ENCODE data around the gene NLE1. TPM values are rescaled to one million over a fixed set of nuclear protein-coding genes. Genes with fewer than 3 reads are reported as not detected.
"Not testable (repeated sequence)": the region's sequence is repeated elsewhere in the genome, so short reads cannot be mapped to it uniquely, and the experiment has no call there.

The NLE1 gene
- total and polyA plus RNA-seq, 2 donors: 4.9 to 11.2 TPM

DNA sequence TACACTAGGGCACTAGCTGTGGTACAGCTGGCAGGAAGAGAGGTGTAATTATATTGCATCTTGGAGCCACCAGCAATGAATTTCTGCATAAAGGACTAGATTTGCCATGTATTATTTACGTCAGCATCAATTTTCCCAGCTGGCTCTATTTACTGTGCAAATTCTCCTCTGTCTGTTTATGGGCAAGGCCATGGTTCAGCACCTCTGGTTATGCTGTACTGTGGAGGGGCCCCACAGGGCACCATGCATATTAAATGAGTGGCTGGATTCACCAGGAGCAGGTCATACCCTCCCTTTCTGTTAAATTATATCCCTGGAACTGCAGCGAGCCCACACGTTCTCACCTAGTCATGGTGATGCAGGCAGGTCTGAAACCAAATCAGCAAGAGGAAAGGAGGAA is 42.2 kb downstream of the NLE1 start:
- Histone ChIP-seq H3K27ac (ENCODE audit: low read depth in 1 of 2, low read length in 1 of 2) (no peak overlapping the region), H3K4me1 (ENCODE audit: control insufficient read depth in 2 of 2, insufficient read depth in 2 of 2, low read length in 2 of 2) (no peaks in the 10 kb centered on the region), H3K9me3 (ENCODE audit: control insufficient read depth in 2 of 2, insufficient read depth in 1 of 2, low read length in 1 of 2) (no peaks in the 10 kb centered on the region), H3K4me3 (ENCODE audit: low read length in 2 of 2) (no peak overlapping the region), H3K36me3 (ENCODE audit: control insufficient read depth in 2 of 2, insufficient read depth in 2 of 2, low read length in 1 of 2) (peaks cover 32 to 40% of the 10 kb centered on the region in 2 donors), H3K27me3 (ENCODE audit: control insufficient read depth in 2 of 2, insufficient read depth in 1 of 2, low read length in 1 of 2) (no peaks in the 10 kb centered on the region)
- WGBS: over 99% methylated on average over 3 of the region's 3 CpGs
- no peak for DNase-seq (ENCODE audit: low read depth in 6 of 9, low spot score in 9 of 9)

DNA sequence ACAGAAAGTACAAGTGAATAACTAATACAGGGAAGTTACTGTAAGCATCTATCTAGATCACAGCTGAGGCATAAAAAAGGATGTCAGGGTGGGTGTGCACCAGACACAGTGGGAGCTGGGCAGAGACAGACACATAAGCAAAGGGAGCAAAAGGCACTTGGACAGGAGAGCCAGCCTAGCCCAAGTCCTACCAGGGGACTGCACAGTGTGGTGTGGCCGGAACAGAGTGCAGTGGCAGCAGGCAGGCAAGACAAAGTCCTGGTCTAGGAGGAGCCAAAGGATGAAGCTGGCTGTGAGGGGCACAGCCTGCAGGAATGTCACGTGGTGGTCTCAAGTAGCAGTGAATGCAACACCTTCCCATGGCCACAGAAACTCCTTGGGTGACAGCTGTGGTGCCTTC is 44.3 kb downstream of the NLE1 start:
- WGBS: 100% methylated on average over 2 of the region's 2 CpGs
- no peaks in the 10 kb centered on the region for H3K9me3 ChIP-seq (ENCODE audit: control insufficient read depth in 2 of 2, insufficient read depth in 1 of 2, low read length in 1 of 2)

DNA sequence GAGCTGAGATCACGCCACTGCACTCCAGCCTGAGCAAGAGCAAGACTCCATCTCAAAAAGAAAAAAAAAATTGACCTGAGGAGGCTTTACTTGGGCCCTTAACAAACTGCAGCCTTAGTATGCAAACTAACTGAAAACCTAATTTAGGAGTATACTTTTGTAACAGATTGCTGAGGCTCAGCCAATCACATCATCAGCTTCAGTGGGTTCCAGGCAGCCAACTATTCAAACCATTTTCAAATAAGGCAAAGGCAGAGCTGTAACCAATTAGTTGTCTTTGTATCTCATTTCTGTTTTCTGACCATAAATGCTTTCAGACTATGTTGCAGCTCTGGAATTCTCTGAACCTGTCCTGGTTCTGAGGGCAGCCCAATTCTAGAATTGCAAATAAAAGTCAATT is 46.4 kb downstream of the NLE1 start:
- WGBS: 100% methylated on average over 1 of the region's 1 CpG
- Histone ChIP-seq H3K27me3 (ENCODE audit: control insufficient read depth in 2 of 2, insufficient read depth in 1 of 2, low read length in 1 of 2) (no peaks in the 10 kb centered on the region), H3K36me3 (ENCODE audit: control insufficient read depth in 2 of 2, insufficient read depth in 2 of 2, low read length in 1 of 2) (peaks cover 9 to 24% of the 10 kb centered on the region in 2 donors), H3K4me1 (ENCODE audit: control insufficient read depth in 2 of 2, insufficient read depth in 2 of 2, low read length in 2 of 2) (no peaks in the 10 kb centered on the region), H3K27ac (ENCODE audit: low read depth in 1 of 2, low read length in 1 of 2) (no peak overlapping the region), H3K4me3 (ENCODE audit: low read length in 2 of 2) (no peak overlapping the region), H3K9me3 (ENCODE audit: control insufficient read depth in 2 of 2, insufficient read depth in 1 of 2, low read length in 1 of 2) (no peaks in the 10 kb centered on the region)
- no peak for DNase-seq (ENCODE audit: low read depth in 6 of 9, low spot score in 9 of 9)

More for the DNA sequence above, 44.3 kb downstream of the NLE1 start:
- Histone ChIP-seq H3K27ac (ENCODE audit: low read depth in 1 of 2, low read length in 1 of 2) (no peak overlapping the region), H3K4me3 (ENCODE audit: low read length in 2 of 2) (no peak overlapping the region), H3K36me3 (ENCODE audit: control insufficient read depth in 2 of 2, insufficient read depth in 2 of 2, low read length in 1 of 2) (peaks cover 17 to 34% of the 10 kb centered on the region in 2 donors), H3K4me1 (ENCODE audit: control insufficient read depth in 2 of 2, insufficient read depth in 2 of 2, low read length in 2 of 2) (no peaks in the 10 kb centered on the region), H3K27me3 (ENCODE audit: control insufficient read depth in 2 of 2, insufficient read depth in 1 of 2, low read length in 1 of 2) (no peaks in the 10 kb centered on the region)
- no peak for DNase-seq (ENCODE audit: low read depth in 6 of 9, low spot score in 9 of 9)

DNA sequence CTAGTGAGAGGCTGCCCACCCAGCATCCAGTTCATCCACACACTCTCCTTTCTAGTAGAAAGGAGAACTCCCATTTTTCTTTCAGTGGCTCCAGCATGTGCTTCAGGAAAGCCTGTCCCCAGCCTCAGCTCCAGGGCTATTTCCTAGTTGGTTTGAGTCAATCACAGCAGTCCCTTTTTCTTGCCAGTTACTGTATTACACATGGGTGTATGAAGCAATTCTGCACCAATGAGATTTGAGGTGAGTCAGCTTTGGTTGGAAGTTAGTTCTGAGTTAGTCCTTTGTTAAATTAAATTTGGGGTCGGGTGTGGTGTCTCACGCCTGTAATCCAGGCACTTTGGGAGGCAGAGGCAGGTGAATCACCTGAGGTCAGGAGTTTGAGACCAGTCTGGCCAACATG is 47.2 kb downstream of the NLE1 start:
- DNase-seq (ENCODE audit: low read depth in 6 of 9, low spot score in 9 of 9): no peak
- Histone ChIP-seq H3K36me3 (ENCODE audit: control insufficient read depth in 2 of 2, insufficient read depth in 2 of 2, low read length in 1 of 2) (peaks cover under 1 to 16% of the 10 kb centered on the region in 2 donors), H3K27ac (ENCODE audit: low read depth in 1 of 2, low read length in 1 of 2) (no peak overlapping the region), H3K4me1 (ENCODE audit: control insufficient read depth in 2 of 2, insufficient read depth in 2 of 2, low read length in 2 of 2) (peaks cover 0 to under 1% of the 10 kb centered on the region in 2 donors), H3K9me3 (ENCODE audit: control insufficient read depth in 2 of 2, insufficient read depth in 1 of 2, low read length in 1 of 2) (no peaks in the 10 kb centered on the region), H3K4me3 (ENCODE audit: low read length in 2 of 2) (no peak overlapping the region), H3K27me3 (ENCODE audit: control insufficient read depth in 2 of 2, insufficient read depth in 1 of 2, low read length in 1 of 2) (no peaks in the 10 kb centered on the region)
- 94% methylated on average over 2 of the region's 2 CpGs for WGBS

DNA sequence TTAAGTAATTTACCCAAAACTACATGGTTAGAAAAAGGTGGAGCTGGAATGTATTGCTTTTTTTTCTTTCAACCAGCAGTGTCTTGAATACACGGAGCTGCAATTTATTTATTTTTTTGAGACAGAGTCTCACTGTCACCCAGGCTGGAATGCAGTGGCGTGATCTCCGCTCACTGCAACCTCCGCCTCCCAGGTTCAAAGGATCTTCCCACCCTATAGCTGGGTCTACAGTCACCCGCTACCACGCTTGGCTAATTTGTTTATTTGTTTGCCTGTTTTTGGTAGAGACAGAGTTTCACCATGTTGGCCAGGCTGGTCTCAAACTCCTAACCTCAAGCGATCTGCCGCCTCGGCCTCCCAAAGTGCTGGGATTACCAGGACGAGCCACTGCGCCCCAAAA is 51.4 kb downstream of the NLE1 start:
- WGBS: 98% methylated on average over 11 of the region's 11 CpGs
- not testable (repeated sequence) for H3K4me3 ChIP-seq (ENCODE audit: low read length in 2 of 2)

DNA sequence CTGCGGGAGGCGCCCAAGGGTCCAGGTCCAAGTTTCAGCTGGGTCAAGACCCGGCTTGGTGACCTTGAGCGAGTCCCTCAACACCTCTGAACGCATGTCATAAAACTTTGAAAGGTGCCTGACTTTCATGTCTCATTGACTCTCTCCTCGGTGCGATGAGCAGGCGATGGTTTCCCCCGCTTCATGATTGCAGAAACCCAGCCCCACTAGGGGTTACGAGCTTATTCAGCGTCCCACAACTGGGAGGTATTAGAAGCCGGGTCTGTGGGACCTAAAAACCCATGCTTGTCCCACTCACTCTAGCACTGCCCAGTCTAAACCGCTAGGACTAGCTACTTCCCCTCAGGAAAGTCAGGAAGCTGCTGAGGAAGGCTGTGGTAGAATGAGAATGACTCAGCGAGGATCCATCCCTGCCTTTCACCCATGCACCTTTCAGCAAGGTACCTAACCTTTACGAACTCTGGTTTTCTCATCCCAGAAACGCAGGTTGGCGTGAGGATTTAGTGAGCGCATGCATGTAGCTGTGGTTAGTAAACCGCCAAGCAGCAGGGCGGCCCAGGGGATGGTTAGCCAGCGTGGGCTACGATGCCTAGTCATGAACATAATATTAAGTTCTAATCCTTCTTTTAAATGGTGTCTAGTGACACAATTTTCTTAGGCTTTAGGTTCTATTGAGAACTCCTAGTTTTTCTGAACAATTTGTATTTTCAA is 52.4 kb downstream of the NLE1 start:
- Histone ChIP-seq H3K27ac (ENCODE audit: low read depth in 1 of 2, low read length in 1 of 2) (peak overlapping the region; percentile 75 to 87), H3K4me1 (ENCODE audit: control insufficient read depth in 2 of 2, insufficient read depth in 2 of 2, low read length in 2 of 2) (peaks cover 0 to 16% of the 10 kb centered on the region in 2 donors), H3K9me3 (ENCODE audit: control insufficient read depth in 2 of 2, insufficient read depth in 1 of 2, low read length in 1 of 2) (no peaks in the 10 kb centered on the region), H3K36me3 (ENCODE audit: control insufficient read depth in 2 of 2, insufficient read depth in 2 of 2, low read length in 1 of 2) (no peaks in the 10 kb centered on the region), H3K4me3 (ENCODE audit: low read length in 2 of 2) (peak overlapping the region; percentile 49 to 98), H3K27me3 (ENCODE audit: control insufficient read depth in 2 of 2, insufficient read depth in 1 of 2, low read length in 1 of 2) (no peaks in the 10 kb centered on the region)
- DNase-seq (ENCODE audit: low read depth in 6 of 9, low spot score in 9 of 9): peak in 3 of 9 donors; percentile 23 to 56 (median 52)
- 5% methylated on average over 22 of the region's 22 CpGs for WGBS

More for the DNA sequence above, 51.4 kb downstream of the NLE1 start:
- not testable (repeated sequence) for H3K27me3 ChIP-seq (ENCODE audit: control insufficient read depth in 2 of 2, insufficient read depth in 1 of 2, low read length in 1 of 2); H3K9me3 ChIP-seq (ENCODE audit: control insufficient read depth in 2 of 2, insufficient read depth in 1 of 2, low read length in 1 of 2); H3K27ac ChIP-seq (ENCODE audit: low read depth in 1 of 2, low read length in 1 of 2); DNase-seq (ENCODE audit: low read depth in 6 of 9, low spot score in 9 of 9); H3K36me3 ChIP-seq (ENCODE audit: control insufficient read depth in 2 of 2, insufficient read depth in 2 of 2, low read length in 1 of 2)
- peaks cover 0 to 16% of the 10 kb centered on the region in 2 donors for H3K4me1 ChIP-seq (ENCODE audit: control insufficient read depth in 2 of 2, insufficient read depth in 2 of 2, low read length in 2 of 2)

DNA sequence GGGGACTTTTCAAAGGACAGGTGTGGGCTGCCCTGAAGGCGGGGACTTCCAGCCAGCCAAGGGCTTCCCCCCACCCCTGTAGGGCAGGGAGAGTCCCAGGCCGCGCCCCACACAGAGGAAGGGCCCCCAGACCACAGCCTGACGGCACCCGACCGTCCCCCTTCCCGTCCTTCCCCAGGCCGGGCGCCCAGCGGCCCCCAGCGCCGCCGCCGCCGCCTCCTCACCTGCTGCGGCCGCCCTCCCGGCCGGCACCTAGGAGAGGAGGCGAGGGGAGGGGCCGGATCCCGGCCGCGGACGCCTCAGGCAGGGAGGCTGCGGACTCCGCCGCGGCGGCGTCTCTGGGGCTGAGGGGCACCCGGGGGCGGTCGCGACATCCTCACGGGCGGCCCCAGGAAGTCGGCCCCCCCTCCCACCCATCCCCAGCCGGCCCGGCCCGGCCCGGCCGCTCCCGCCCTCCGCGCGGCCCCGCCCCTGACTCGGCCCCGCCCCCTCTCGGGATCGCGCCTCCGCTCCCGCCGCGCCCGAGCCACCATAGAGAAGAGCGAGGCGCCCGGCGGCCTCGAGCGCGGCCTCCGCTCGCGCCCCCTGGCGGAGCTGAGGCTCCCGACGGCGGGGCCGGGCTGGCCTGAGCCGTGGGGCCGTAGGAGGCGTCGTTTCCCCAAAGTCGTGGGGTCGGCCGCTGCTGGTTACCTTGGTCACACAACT is 53.1 kb downstream of the NLE1 start:
- H3K4me3 ChIP-seq (ENCODE audit: low read length in 2 of 2): peak overlapping the region; percentile 93 to 98
- WGBS: under 1% methylated on average over 80 of the region's 80 CpGs
- DNase-seq (ENCODE audit: low read depth in 6 of 9, low spot score in 9 of 9): peak; percentile 45 to 95 (median 85)

DNA sequence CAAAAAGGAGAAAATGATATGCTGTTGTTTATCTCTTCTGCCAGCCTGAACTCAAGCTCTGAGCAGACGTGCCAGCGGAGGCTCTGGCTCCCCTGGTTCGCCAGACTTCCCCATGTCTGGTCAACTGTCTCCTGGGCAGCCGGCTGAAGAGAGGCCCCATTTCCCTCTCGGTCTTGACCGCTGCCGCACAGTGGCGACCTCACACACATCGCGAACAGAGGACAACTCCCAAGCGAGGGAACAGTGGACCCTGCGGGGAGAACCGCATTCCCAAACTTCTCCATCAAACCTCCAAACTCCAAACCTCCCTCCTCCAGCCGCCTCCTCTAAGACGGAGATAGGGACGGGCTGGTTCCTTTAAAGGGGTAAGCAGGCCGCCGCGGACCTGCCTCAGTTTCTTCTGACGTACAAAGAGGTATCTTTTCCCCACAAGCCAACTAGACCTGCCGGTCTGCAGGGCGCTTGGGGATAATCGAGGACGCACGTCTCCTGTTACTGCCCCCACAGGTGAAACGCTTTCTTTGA is 53.7 kb downstream of the NLE1 start:
- Histone ChIP-seq H3K4me3 (ENCODE audit: low read length in 2 of 2) (peak overlapping the region; percentile 93 to 98), H3K36me3 (ENCODE audit: control insufficient read depth in 2 of 2, insufficient read depth in 2 of 2, low read length in 1 of 2) (no peaks in the 10 kb centered on the region), H3K27ac (ENCODE audit: low read depth in 1 of 2, low read length in 1 of 2) (peak overlapping the region; percentile 74 to 90), H3K27me3 (ENCODE audit: control insufficient read depth in 2 of 2, insufficient read depth in 1 of 2, low read length in 1 of 2) (no peaks in the 10 kb centered on the region), H3K9me3 (ENCODE audit: control insufficient read depth in 2 of 2, insufficient read depth in 1 of 2, low read length in 1 of 2) (no peaks in the 10 kb centered on the region), H3K4me1 (ENCODE audit: control insufficient read depth in 2 of 2, insufficient read depth in 2 of 2, low read length in 2 of 2) (peaks cover 0 to 16% of the 10 kb centered on the region in 2 donors)
- WGBS: under 1% methylated on average over 26 of the region's 26 CpGs
- peak in 5 of 9 donors; percentile 16 to 55 (median 29) for DNase-seq (ENCODE audit: low read depth in 6 of 9, low spot score in 9 of 9)

More for the DNA sequence above, 53.1 kb downstream of the NLE1 start:
- Histone ChIP-seq H3K36me3 (ENCODE audit: control insufficient read depth in 2 of 2, insufficient read depth in 2 of 2, low read length in 1 of 2) (no peaks in the 10 kb centered on the region), H3K27ac (ENCODE audit: low read depth in 1 of 2, low read length in 1 of 2) (peak overlapping the region; percentile 75 to 90), H3K4me1 (ENCODE audit: control insufficient read depth in 2 of 2, insufficient read depth in 2 of 2, low read length in 2 of 2) (peaks cover 0 to 16% of the 10 kb centered on the region in 2 donors), H3K27me3 (ENCODE audit: control insufficient read depth in 2 of 2, insufficient read depth in 1 of 2, low read length in 1 of 2) (no peaks in the 10 kb centered on the region), H3K9me3 (ENCODE audit: control insufficient read depth in 2 of 2, insufficient read depth in 1 of 2, low read length in 1 of 2) (no peaks in the 10 kb centered on the region)
